Neuronal stem cell (in vitro differentiated cells): ENCODE measurements around the gene AZI2.

ENCODE experiments used
- DNase-seq: peaks from one replicate; pipeline ENCODE4 v3.0.0-alpha.2; 2013; ENCODE audit warnings: low spot score
- H2AFZ ChIP-seq: one replicate; pipeline ENCODE4 v1.6.1; 2013; ENCODE audit warnings: mild to moderate bottlenecking, low read length, inconsistent platforms
- H2AK5ac ChIP-seq: 2 replicates; pipeline ENCODE4 v1.6.1; 2013; ENCODE audit warnings: low read depth, mild to moderate bottlenecking, inconsistent platforms, low read length, moderate library complexity, mixed read lengths
- H2BK120ac ChIP-seq: 2 replicates; pipeline ENCODE4 v1.6.1; 2013; ENCODE audit warnings: low read depth, mild to moderate bottlenecking, inconsistent platforms, low read length, moderate library complexity, mixed read lengths
- H2BK12ac ChIP-seq: one replicate; pipeline ENCODE4 v1.6.1; 2013; ENCODE audit warnings: low read length, inconsistent platforms
- H2BK15ac ChIP-seq: 2 replicates; pipeline ENCODE4 v1.6.1; 2013; ENCODE audit warnings: mild to moderate bottlenecking, low read length, inconsistent platforms, mixed read lengths
- H2BK5ac ChIP-seq: one replicate; pipeline ENCODE4 v1.6.1; 2013; ENCODE audit warnings: inconsistent platforms, mild to moderate bottlenecking, low read length, moderate library complexity
- H3K14ac ChIP-seq: one replicate; pipeline ENCODE4 v1.6.1; 2013; ENCODE audit warnings: low read length, inconsistent platforms
- H3K18ac ChIP-seq: 2 replicates; pipeline ENCODE4 v1.6.1; 2013; ENCODE audit warnings: low read length, inconsistent platforms
- H3K23ac ChIP-seq: 2 replicates; pipeline ENCODE4 v1.6.1; 2013; ENCODE audit warnings: low read depth, mild to moderate bottlenecking, mixed read lengths, low read length, inconsistent platforms; ENCODE audit not compliant: poor library complexity
- H3K27ac ChIP-seq: replicated peaks from 3 replicates; pipeline ENCODE4 v1.5.1; 2013; ENCODE audit warnings: low read length, inconsistent platforms
- H3K27me3 ChIP-seq, 3 experiments: 2 replicates each; pipeline ENCODE4 v1.6.1; 2013; ENCODE audit warnings: low read length in 3 of 3, mild to moderate bottlenecking in 2 of 3, inconsistent platforms in 1 of 3, low read depth in 1 of 3, mixed read lengths in 1 of 3, moderate library complexity in 1 of 3; ENCODE audit not compliant: control insufficient read depth in 3 of 3, insufficient read depth in 3 of 3
- H3K36me3 ChIP-seq, 2 donors: replicated peaks in 1 of 2; 2 replicates each; pipeline ENCODE4 v1.6.1; 2013; ENCODE audit warnings: low read length in 2 of 2; ENCODE audit not compliant: control insufficient read depth in 2 of 2, insufficient read depth in 2 of 2
- H3K4ac ChIP-seq: 2 replicates; pipeline ENCODE4 v1.6.1; 2013; ENCODE audit warnings: inconsistent platforms, mild to moderate bottlenecking, low read length, moderate library complexity
- H3K4me1 ChIP-seq, 2 donors: 1 replicate in 1 of 2; 2 replicates in 1 of 2; pipeline ENCODE4 v1.6.1; 2013; ENCODE audit warnings: low read length in 2 of 2, low read depth in 1 of 2; ENCODE audit not compliant: control insufficient read depth in 2 of 2, insufficient read depth in 1 of 2
- H3K4me2 ChIP-seq: one replicate; pipeline ENCODE4 v1.6.1; 2013; ENCODE audit warnings: mild to moderate bottlenecking, low read length, inconsistent platforms; ENCODE audit not compliant: insufficient read depth, poor library complexity, severe bottlenecking
- H3K4me3 ChIP-seq, 2 donors: 2 replicates each; pipeline ENCODE4 v1.5.1; 2013; ENCODE audit warnings: low read length in 2 of 2, mild to moderate bottlenecking in 2 of 2, inconsistent platforms in 1 of 2, moderate library complexity in 1 of 2
- H3K79me1 ChIP-seq: one replicate; pipeline ENCODE4 v1.6.1; 2013; ENCODE audit warnings: low read depth, mild to moderate bottlenecking, inconsistent platforms, low read length, moderate library complexity
- H3K9ac ChIP-seq: one replicate; pipeline ENCODE4 v1.6.1; 2013; ENCODE audit warnings: mild to moderate bottlenecking, low read depth, low read length, inconsistent platforms; ENCODE audit not compliant: poor library complexity
- H3K9me3 ChIP-seq, 2 donors: replicated peaks in 1 of 2; 2 replicates each; pipeline versions ENCODE3 to v1.6.1; 2013; ENCODE audit warnings: low read length in 2 of 2, mild to moderate bottlenecking in 2 of 2, inconsistent platforms in 1 of 2, low read depth in 1 of 2, mixed read lengths in 1 of 2, moderate library complexity in 1 of 2; ENCODE audit not compliant: control insufficient read depth in 2 of 2, insufficient read depth in 1 of 2
- H4K8ac ChIP-seq: one replicate; pipeline ENCODE4 v1.6.1; 2013; ENCODE audit warnings: low read depth, mild to moderate bottlenecking, inconsistent platforms, low read length, moderate library complexity
- H4K91ac ChIP-seq: one replicate; pipeline ENCODE4 v1.6.1; 2013; ENCODE audit warnings: low read length, low read depth, mild to moderate bottlenecking, inconsistent platforms; ENCODE audit not compliant: poor library complexity
- WGBS, 2 donors: extraction: QIAGEN DNeasy Blood & Tissue Kit; methylation state at CpG; one replicate each; pipeline ENCODE4 v1.1.7; 2013; ENCODE audit warnings: missing lambda C conversion rate in 2 of 2, mixed read lengths in 1 of 2; ENCODE audit not compliant: insufficient read length in 2 of 2, insufficient replicate concordance in 1 of 2; ENCODE audit errors: extremely low coverage in 2 of 2; 5-methylcytosine and 5-hydroxymethylcytosine counted together

Gene AZI2

GRCh38 chr3:28301688-28302087, 46.9 kb downstream of the AZI2 start:
- Histone ChIP-seq H2AFZ (no peak overlapping the region), H3K79me1 (no peaks in the 10 kb centered on the region), H3K14ac (no peak overlapping the region), H3K27ac (no peak overlapping the region), H2AK5ac (no peak overlapping the region), H3K36me3 (peaks cover 0 to 3% of the 10 kb centered on the region in 2 donors), H3K4me2 (no peak overlapping the region), H4K8ac (no peak overlapping the region), H3K9ac (no peak overlapping the region), H3K4ac (no peak overlapping the region), H3K23ac (no peak overlapping the region), H3K27me3 (no peaks in the 10 kb centered on the region), H2BK120ac (no peak overlapping the region), H3K9me3 (no peaks in the 10 kb centered on the region), H3K4me3 (no peak overlapping the region), H3K4me1 (no peaks in the 10 kb centered on the region), H2BK5ac (no peak overlapping the region), H3K18ac (no peak overlapping the region), H4K91ac (no peak overlapping the region), H2BK15ac (no peak overlapping the region), H2BK12ac (no peak overlapping the region)
- DNase-seq: no peak
- WGBS, 2 donors: no CpG with 5 or more reads among the region's 4 CpGs

GRCh38 chr3:28300345-28300962, 48.2 kb downstream of the AZI2 start:
- Histone ChIP-seq H2BK5ac (no peak overlapping the region), H3K14ac (no peak overlapping the region), H3K4ac (no peak overlapping the region), H3K9ac (no peak overlapping the region), H3K18ac (no peak overlapping the region), H2BK15ac (no peak overlapping the region), H3K4me2 (no peak overlapping the region), H3K23ac (no peak overlapping the region), H3K4me1 (no peaks in the 10 kb centered on the region), H3K9me3 (no peaks in the 10 kb centered on the region), H3K27ac (no peak overlapping the region), H3K79me1 (no peaks in the 10 kb centered on the region), H4K8ac (no peak overlapping the region), H2AFZ (no peak overlapping the region), H2BK120ac (no peak overlapping the region), H4K91ac (no peak overlapping the region), H3K4me3 (no peak overlapping the region), H3K27me3 (no peaks in the 10 kb centered on the region), H2AK5ac (no peak overlapping the region), H3K36me3 (peaks cover 0 to 3% of the 10 kb centered on the region in 2 donors), H2BK12ac (no peak overlapping the region)
- WGBS, 2 donors: no CpG with 5 or more reads among the region's 5 CpGs
- no peak for DNase-seq

GRCh38 chr3:28299705-28300104, 48.9 kb downstream of the AZI2 start:
- no peak overlapping the region for H3K4me2 ChIP-seq
- no peaks in the 10 kb centered on the region for H3K4me1 ChIP-seq
- no peak overlapping the region for H4K8ac ChIP-seq
- no CpG with 5 or more reads among the region's 1 CpG for WGBS, 2 donors
- H3K79me1 ChIP-seq: no peaks in the 10 kb centered on the region
- peaks cover 0 to 3% of the 10 kb centered on the region in 2 donors for H3K36me3 ChIP-seq
- H2BK5ac ChIP-seq: no peak overlapping the region
- no peaks in the 10 kb centered on the region for H3K27me3 ChIP-seq
- no peak overlapping the region for H2BK12ac ChIP-seq
- no peak for DNase-seq
- no peak overlapping the region for H3K9ac ChIP-seq
- H3K23ac ChIP-seq: no peak overlapping the region
- no peak overlapping the region for H3K27ac ChIP-seq
- no peak overlapping the region for H2BK120ac ChIP-seq
- no peak overlapping the region for H2BK15ac ChIP-seq
- H3K14ac ChIP-seq: no peak overlapping the region
- no peak overlapping the region for H4K91ac ChIP-seq
- H2AK5ac ChIP-seq: no peak overlapping the region
- H3K4ac ChIP-seq: no peak overlapping the region
- H3K9me3 ChIP-seq: no peaks in the 10 kb centered on the region
- H2AFZ ChIP-seq: no peak overlapping the region
- no peak overlapping the region for H3K18ac ChIP-seq
- H3K4me3 ChIP-seq: no peak overlapping the region

- H3K79me1 ChIP-seq: no peaks in the 10 kb centered on the region
- H2BK5ac ChIP-seq: no peak overlapping the region
- no peak overlapping the region for H3K4ac ChIP-seq
- no peak overlapping the region for H3K4me3 ChIP-seq
- no peak overlapping the region for H4K8ac ChIP-seq
- H2AK5ac ChIP-seq: no peak overlapping the region
- no peak overlapping the region for H4K91ac ChIP-seq
- no peak overlapping the region for H3K4me2 ChIP-seq
- no peak overlapping the region for H2BK12ac ChIP-seq
- no peaks in the 10 kb centered on the region for H3K4me1 ChIP-seq
- no peak overlapping the region for H3K27ac ChIP-seq
- H2AFZ ChIP-seq: no peak overlapping the region
- DNase-seq: no peak
- peaks cover under 1 to 2% of the 10 kb centered on the region in 2 donors for H3K9me3 ChIP-seq
- H3K27me3 ChIP-seq: no peaks in the 10 kb centered on the region
- no peak overlapping the region for H3K14ac ChIP-seq
- no peak overlapping the region for H2BK15ac ChIP-seq
- H3K9ac ChIP-seq: no peak overlapping the region
- no peak overlapping the region for H2BK120ac ChIP-seq
- peaks cover 0 to 5% of the 10 kb centered on the region in 2 donors for H3K36me3 ChIP-seq
- no peak overlapping the region for H3K18ac ChIP-seq
- no peak overlapping the region for H3K23ac ChIP-seq
Measured at GRCh38 chr3:28295898-28296490, 52.6 kb downstream of the AZI2 start.
